Measurements from ENCODE around the gene SEMA3B.

DNA sequence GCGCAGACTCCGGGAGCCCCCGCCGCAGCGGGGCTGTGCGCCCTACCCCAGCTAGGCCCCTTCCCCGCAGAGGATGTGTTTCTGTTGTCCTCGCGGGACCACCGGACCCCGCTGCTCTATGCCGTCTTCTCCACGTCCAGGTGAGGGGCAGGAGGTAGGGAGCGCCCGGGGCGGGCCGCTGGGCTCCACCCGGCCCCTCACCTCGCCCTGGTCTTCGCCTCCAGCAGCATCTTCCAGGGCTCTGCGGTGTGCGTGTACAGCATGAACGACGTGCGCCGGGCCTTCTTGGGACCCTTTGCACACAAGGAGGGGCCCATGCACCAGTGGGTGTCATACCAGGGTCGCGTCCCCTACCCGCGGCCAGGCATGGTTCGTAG lies 4.7 kb downstream of the SEMA3B start:
- TF ChIP-seq CTCF (conservative IDR thresholded peaks at IDR 0.05; ENCODE audit: low read length), result no peak
- no peak for TF ChIP-seq EZH2phosphoT487 (IDR thresholded peaks at IDR 0.05; ENCODE audit: borderline replicate concordance, low read depth, low read length)
